HL-60/S4 treated with retinoic acid at 250 ng/mL for 4 days and 3 days (cell line): ENCODE data around the gene ADSS2.

Source experiments
- in situ Hi-C: fragments of 300-500 bp; cut with MboI; formaldehyde crosslinking; loops from 2 replicates; pipeline ENCODE4 v1.7.0; 2022; ENCODE audit warnings: low sequenced_read_pairs

Gene ADSS2

DNA sequence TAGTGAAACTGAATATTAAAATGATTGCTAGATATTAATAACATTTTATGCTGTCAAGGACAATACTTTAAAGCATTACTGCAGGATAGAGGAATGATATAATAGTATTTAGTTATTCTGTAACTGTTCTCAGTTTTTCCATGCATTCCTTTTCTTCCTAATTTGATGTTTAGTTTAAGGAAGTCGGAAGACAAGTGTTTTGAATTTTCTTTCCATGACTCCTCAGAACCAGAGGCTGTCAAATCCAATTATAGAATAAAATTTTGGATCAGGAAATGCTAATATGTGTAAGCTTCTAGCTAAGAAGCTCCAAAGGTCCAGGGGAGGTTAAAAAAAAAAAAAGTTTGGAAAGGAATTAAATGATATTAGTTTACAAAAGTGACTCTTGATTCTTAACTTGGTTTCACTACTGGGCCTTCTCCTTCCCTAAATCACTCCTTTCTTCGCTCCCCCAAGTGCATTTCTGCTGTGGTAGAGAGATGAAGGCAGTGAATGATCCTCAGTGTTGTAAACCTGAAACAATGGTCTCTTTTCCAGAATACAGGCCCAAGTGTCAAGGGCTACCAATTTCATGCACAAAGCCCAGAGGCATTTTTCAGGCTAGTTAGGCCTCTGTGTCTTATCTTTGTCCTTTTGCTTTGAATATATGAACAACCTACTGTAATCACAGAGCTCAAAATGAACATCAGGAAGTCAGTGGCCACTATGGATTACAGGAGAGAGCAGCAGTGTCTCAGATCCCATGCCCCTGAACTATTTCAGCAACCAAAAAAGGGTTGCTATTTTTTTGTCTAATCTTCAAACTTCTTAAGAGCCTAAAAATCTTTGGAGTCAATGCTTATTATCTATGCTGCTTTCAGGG, 6.2 kb downstream of the ADSS2 start:
- in situ Hi-C loops: no loop called here

DNA sequence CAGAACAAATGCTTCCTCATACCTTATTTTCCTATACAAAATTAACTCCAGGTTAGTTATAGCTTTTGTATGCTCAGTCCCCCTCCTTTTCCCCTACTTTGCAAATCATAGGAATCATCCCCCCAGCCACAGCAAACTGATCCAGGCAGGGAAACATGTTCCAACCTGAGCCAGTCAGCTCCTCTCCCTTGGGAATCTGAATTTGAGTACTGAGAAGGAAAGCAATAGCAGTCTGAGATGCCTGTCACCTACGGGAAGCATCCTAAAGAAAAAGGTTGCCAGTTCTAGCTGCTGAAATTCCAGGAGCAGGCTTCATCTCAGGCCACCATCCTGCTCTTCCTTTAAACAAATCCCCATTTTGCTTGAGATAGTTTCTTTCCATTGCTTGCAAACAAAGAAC, 6.9 kb downstream of the ADSS2 start:
- in situ Hi-C loops: no loop called here

DNA sequence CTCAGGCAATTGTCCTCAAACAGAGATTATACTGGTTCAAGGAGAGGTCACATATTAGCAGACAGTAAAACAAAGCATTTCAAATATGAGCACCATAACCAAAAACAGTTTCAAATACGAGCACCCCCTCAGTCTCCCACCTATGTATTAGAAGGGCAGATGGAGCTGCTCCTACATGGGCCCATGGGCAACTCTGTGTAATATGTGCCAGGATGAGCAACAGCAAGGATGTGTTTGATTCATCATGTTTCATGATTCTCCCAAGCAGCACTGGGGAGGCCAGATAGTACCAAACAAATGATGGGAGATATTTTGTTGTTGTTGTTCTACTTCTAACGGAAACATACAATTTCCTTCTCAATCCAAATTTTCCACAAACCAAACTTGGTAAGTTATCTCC, 8.9 kb downstream of the ADSS2 start:
- in situ Hi-C loops: no loop called here

DNA sequence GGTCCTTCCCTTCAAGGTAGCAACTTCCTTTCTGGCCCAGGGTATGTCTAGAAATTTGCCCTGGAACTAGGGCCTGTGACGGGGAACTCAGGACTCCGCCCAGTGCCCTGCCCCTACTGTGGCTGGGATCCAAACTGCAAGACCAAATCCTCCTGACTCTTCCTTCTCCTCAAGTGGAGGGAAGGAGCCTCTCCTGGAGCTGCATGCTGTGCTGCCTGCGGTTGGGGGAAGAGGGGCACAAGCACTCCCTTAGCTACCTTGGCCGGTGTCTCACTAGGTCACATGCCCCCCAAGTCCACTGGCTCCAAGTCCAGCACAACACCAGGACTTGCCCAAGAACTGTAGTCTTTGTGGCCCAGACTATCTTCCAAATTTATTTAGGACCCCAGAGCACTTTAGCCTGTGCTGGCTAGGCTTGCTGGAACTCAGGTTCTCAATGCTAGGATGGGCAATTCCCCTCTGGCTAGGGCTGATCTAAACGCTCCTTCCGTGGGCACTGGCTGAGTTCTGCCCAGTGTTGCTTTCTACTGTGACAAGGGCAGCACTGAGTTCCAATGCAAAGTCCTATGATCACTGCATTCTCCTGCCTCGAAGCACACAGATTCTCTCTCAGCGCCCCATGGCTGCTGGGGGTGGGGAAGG, 12.2 kb downstream of the ADSS2 start:
- in situ Hi-C loops: no loop called here

DNA sequence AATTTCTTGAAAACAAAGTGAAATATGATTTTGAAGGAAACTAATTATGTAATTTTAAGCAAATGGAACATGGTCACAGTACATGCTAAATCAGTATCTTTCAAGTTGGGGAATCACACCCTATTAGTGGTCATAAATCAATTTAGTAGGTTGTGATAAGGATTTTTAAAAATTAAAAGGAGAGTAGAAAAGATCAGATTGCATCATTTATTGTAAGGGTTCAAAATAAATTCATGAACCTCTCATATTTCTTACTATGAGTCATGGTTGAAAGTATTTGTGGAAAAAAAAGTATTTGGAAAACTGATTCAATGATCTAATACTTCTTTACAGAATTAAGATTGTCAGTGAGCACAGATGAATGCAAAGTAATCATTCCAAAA, 14.6 kb downstream of the ADSS2 start:
- in situ Hi-C loops: no loop called here

DNA sequence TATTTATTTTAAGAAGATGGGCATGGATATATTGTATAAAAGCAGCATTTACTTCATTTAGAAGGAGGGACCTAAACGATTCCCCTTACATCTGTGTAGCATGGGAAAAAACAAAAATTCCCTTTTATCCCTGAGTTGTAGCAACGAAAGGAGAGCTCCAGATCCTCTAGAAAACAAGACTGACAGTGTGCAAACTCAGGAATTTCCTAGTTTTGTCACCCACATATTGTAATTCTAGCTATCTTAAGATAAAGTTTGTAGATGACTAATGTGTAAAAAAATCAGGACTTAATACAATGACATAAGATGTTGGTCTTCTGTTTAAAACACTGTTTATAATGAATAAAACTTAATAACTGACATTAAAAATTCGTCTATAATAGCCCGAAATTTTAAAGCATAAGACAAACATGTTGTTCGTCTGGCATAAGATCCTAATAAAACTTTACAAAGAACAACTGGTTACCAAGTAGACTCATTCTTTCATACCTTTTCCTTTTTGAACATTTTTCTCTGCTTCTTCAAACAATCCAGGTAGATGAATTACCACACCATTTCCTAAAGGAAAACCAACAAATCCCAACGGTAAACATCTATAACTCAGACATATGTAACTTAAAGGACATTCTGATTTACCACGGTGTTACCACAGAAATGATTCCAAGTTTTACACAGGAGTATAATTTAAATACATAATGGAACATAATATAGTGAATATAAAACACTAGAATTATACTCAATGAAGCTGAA, 15.2 kb downstream of the ADSS2 start:
- in situ Hi-C loops: no loop called here

DNA sequence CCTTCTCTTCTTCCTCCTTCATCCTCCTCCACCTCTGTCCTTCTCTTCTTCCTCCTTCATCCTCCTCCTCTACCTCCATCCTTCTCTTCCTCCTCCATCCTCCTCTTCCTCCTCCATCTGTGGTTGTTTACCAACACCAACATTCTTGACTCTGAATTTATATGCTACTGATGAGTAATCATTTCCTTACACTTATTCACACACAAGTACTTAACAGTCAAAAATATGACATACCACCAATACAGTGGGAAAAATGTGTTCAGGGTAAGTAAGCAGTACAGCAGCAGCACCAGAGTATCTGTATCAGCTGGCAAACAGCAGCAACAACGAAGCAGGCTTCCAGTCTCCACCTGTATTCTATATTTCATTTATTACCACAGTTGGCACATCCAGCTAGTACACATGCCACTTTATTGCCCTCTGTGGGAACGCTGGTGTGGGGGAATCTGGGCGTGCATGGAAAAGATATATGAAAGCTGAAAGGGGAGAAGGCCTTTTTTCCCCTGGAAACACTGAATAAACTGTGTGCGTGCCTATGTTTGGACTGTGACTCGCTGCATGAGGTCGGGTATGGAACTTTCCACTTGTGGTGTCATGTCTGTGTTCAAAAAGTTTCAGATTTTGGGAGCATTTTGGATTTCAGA, 16.0 kb downstream of the ADSS2 start:
- in situ Hi-C loops: no loop called here

DNA sequence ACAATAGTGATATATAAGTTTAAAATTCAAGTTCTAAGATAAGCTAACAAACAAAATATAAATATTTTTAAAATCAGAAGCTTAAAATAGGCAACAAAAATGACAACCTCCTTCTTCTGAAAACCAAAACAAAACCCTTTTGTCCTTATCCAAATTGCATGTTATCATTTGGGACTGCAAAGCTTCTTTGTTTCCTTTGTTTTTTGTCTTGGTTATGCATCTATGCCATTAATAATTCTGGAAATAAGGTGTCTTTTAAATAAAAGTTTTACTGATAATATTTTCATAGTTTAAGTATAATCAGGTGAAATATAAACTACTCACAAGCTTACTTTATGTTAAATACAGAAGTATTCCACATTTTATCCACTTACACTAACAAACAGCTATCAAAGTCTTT, 20.5 kb downstream of the ADSS2 start:
- in situ Hi-C loops: no loop called here

DNA sequence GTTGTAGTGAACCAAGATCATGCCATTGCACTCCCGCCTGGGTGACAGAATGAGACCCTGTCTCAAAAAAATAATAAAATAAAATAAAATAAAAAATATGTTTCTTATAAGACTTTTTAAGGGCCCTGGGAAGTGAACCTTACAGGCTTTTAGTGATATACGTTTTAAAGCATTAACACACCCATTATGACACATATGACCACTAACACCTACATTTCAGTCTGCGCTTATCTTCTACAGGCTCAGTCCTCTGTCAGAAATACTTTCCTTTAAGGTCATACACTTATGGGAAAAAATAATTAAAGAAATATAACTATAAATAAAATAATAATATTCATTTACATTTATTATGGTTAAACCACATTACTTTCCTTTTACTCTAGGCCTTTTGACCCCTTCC, 21.9 kb downstream of the ADSS2 start:
- in situ Hi-C loops: no loop called here

DNA sequence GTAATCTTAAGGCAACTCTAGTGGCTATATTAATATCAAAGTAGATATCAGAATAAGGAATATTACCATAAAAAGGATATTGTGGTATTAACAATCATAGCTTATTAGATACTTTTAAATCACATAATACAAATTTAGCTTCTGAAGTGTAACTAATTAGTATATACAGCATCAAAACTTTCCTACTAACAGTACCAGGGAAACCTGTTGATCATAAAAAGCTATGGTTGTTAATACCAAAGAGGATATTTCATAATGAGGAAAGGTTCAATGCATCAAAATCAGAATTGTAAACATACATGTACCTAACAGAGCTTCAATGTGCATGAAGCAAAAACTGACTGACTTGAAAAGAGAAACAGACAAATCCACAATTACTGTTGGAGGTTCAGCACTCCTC, 24.1 kb downstream of the ADSS2 start:
- in situ Hi-C loops: no loop called here

DNA sequence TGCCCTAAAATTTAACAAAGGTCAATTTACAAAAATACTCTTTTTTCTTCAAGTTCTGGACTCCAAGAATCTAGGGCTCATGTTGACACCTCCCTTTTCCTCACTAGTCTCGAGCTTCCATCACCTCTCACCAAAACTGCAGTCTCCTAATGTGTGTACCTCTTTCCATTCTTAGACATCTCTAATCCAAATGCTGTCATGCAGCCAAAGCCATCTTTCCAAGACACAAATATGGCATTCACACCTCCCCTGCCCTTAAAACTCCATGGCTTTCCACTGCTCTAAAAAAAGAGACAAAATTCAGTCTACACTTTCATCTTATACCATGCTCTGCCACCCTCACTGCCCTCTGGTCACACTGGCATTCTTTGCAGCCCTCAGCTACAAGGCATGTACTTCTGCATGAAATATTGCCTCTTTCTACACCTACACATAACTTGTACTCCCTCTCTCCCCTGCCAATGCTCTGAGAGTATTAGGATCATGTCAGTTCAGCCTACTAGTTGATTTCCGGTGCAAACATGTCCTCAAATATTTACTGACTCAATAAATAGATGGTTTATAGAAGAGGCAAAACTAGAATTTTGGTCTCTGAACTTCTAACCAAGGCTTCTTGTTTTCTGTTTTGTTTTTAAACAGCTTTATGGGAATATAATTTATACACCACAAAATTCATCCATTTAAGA, 26.9 kb downstream of the ADSS2 start:
- in situ Hi-C loops: no loop called here

DNA sequence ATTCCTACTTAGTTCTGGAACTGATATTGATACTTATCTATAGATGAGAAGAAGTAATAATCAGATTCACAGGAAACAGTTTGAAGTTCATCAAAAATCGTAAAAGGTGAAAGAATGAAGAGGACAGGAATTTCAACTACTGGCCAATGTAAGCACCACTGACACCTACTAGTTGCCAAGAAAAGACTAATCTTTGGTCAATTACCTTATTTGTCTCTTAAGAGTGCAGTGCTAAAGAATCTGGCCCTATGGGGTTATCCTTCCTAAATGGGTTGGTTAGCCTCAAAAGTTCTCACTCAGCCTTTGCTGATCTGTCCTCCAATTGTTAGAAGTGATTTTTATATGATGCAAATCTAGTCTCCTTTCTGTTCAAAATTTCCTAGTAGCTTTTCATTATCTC, 29.5 kb downstream of the ADSS2 start:
- in situ Hi-C loops: no loop called here

DNA sequence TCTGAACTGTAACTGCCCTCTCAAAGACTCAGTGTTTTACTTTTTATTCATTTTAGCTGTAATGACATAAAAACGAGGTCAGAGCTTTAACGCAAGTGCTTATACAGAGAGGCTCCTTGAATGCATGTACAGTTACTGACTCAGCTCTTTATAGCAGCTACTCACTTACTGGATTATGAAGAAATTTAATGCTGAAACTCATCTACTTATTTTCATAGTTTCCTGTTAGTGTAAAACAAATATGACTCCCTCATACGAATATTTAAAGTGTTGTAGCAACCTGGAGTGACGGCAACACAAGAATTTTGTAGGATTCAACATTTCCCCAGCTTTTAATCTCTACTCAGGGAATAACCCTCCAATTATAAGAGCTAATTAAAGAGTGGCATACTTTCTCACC, 32.7 kb downstream of the ADSS2 start:
- in situ Hi-C loops: no loop called here

DNA sequence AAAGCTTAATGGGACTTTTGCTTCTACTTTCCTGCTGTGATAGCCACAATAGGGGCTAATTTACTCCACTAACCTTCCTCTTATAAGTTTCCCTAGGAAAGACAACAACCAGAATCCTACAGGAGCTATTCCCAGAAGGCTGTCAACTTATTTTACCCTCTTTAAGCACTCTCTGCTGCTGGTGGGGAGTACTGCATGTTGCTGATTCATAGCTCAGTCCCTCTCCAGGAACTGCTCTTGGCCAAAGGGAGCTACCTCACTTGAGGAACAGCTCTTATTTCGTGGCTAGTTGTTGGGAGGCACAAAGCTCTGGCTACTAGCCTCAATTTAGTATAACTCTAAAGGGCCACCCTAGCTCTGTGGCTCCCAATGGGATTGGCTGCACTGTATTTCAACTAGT, 37.2 kb downstream of the ADSS2 start:
- in situ Hi-C loops: no loop called here

DNA sequence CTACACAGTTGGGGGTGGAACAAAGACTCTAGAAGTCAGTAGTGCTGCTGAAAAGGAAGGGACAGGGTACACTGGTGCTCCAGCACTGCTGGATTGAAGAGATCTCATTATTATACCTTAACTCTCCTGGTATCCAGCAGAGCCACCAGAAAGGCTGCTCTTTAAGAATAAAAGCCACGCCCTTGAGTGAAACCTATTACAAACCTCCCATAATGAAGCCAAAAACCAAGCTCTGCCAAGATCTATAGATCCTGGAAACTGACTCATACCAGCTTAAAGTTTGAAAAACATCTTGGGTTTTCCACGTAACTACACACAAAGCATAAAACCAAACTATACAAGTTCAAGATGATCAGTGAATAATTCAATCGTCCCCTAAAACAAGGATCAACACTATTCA, 38.0 kb downstream of the ADSS2 start:
- in situ Hi-C loops: no loop called here

DNA sequence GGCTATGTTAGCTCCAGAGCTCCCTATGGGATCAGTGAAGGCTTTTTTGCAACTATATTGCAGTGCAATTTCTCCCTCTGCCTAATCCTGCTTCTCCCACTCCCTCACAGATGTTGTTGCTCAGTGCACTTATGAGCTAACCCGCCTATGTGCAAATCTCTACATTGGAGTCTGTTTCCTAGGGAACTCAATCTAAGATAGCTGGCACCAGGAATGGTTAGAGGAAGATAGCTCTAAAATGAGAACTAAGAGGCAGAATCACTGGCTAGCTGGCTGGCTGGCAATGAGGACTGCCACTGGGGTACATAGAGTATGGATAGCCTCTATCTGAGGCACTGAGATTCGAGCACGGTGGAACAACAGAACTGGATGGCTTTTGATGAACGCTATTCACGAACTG, 39.5 kb downstream of the ADSS2 start:
- in situ Hi-C loops: no loop called here

DNA sequence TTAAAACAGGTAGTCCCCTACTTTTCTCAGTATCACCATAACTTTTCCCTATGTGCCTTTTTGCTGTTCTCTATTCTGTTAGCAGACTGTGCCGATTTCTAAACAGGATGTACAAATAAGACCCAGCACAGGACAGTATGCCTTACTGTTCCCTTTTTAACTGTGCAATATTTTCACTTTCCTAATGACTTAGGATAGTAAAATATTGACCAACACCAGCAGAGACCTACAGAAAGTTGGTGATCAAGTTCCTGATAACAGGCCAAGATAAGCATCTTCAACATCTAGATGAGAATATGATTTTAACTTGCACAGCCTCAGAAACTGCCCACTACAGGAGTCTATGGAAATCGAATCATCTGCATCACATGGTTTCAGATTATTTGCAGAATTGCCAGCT, 42.0 kb downstream of the ADSS2 start:
- in situ Hi-C loops: no loop called here

DNA sequence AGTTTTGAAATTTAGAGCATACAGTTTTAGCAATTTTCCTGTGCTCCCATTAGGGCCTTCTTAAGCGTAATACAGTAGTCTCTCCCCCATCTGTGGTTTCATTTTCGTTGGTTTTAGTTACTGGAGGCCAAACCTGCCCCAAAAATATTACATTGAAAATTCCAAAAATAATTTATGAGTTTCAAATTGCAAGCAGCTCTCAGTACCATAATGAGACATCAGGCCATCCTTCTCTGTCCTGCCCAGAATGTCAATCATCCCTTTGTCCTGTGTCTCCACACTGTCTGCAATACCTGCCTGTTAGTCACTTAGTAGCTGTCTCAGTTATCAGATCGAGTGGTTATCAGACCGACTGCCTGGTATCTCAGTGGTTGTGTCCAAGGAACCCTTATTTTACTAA, 45.4 kb downstream of the ADSS2 start:
- in situ Hi-C loops: no loop called here

DNA sequence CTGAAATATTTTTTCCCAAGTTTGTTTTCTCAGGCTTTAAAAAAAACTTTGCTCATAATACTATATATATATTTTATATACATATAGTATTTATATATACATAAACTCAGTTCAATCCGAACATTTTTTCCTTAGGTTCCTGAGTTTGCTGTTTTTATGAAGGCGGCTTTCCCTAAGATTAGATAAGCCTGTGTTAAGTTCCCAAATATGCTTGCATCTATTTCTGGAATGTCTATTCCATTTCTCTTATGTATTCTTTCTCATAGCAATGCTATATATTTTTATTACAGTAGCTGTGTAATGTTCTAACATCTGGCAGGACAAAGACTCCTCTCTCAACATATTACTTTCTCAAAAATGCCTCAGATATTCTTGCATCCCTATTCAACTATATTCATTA, 45.9 kb downstream of the ADSS2 start:
- in situ Hi-C loops: no loop called here

DNA sequence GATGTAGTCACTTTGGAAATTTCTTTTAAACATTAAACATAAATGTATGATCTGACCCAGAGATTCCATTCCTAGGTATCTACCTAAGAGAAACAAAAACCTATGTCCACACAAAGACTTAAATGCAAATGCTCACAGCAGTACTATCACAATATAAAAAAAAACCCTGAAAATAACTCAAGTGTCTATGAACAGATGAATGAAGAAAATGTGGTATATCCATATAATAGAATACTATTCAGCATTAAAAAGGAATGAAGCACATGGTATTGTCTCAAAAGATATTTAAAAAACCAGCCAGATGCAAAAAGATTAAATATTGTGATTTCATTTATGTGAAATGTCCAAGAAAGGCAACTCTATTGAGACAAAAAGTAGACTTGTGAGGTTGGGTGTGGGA, 48.3 kb downstream of the ADSS2 start:
- in situ Hi-C loops: no loop called here

DNA sequence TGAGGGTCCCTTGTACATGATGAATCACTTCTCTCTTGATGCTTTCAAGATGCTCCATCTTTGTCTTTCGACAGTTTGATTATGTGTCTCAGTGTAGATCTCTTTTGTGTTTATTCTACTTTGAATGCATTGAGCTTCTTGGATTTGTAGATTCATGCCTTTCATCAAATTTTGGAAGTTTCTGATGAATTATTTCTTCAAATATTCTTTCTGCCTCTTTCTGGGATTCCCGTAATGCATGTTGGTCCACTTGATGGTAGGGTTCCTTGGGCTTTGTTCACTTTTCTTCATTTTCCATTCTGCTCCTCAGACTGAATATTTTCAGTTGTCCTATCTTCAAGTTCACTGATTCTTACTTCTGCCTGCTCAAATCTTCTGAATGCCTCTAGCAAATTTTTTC, 50.7 kb downstream of the ADSS2 start:
- in situ Hi-C loops: no loop called here
